Measurements from ENCODE around the gene SCN4A.

DNA sequence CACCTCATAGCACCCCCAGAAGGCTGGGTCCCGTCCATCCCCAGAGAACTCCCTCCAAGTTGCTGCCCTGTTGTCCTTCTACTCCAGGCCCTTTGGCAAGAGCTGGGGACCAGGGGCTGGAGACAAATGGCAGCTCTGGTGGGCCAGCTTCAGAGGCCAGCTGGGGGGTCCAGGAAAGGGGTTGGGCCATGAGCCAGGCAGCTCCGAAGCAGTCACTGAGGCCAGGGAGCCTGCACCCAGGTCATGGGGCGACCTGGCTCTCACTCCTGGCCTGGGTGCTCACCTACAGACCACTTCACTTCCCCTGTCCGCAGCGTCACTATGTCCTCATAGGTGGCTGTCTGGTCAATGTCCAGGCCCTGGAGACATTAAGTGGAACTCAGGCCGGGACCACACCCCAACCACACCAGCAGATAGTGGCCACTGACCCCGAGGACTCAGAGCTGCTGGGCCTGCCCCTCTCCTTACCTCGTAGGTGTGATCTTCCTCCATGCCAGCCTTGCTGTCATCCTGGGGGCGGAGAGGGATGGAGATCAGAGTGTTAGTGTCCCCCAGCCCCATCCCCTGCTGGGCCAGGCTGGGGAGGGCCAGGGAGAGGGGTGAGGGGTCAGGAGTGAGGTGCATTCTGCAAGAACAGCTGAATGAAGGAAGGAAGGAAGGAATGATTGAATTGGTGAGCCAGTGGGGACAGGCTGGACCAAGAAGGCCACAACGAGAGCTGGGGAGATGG, 43.6 kb downstream of the SCN4A start:
- TF ChIP-seq CTCF (IDR thresholded peaks at IDR 0.05): no peak
- TF ChIP-seq POLR2A (IDR thresholded peaks at IDR 0.05): no peak

All from Peyer's patch (tissue), 4 donors.